Mesenchymal stem cell (in vitro differentiated cells and primary cell): ENCODE data around the gene GDPGP1. TPM values are rescaled to one million over a fixed set of nuclear protein-coding genes. Genes with fewer than 3 reads are reported as not detected.

Experiments
- small RNA-seq: library from polyadenylated mRNA; stranded (forward); fragments of <200 nt; extraction: miRNeasy Mini kit (QIAGEN cat#:217004); gene quantifications from one replicate; pipeline ENCODE3, GENCODE V24; 2013; ENCODE audit warnings: low read depth

GDPGP1 gene

Small RNAs within 50 kb of the gene (small RNA-seq; reads per million reads assigned to genes)
- gene AC091167.3, result not detected
- gene RN7SL736P, result not detected
